ENCODE data around the gene TAC4. TPM values are rescaled to one million over a fixed set of nuclear protein-coding genes. Genes with fewer than 3 reads are reported as not detected.

Gene TAC4
- polyA plus RNA-seq, 1 donor (not counting 4 experiments of a cell fraction or from before 2014, with no cell fraction given): not detected

DNA sequence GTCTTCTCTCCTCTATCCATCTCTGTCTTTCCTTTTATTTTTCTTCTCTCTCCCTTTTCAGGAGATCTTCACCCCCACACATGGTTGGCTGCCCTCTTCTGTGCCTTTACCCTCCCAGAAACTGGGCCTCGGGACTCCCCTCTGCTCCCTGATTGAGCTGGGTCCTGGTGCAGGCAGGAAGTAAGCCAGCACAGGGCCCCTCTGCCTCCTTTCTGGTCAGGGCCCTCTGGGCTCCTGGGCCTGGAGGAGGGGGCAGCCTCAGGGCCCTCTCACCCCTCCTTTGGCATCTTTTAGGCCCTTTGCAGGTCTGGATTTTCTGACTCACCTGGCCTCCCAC lies 21.1 kb upstream of the TAC4 start:
- Histone ChIP-seq H3K4me2 (ENCODE audit: control insufficient read depth, extremely low read depth, insufficient read depth, low read depth, low read length) (no peak overlapping the region), H3K9ac (ENCODE audit: control insufficient read depth, extremely low read depth, insufficient read depth, low read length) (no peak overlapping the region), H3K9me3 (ENCODE audit: control insufficient read depth, low read depth, low read length) (no peaks in the 10 kb centered on the region), H3K79me2 (ENCODE audit: control insufficient read depth, insufficient read depth, low read length) (no peaks in the 10 kb centered on the region), H2AFZ (ENCODE audit: control insufficient read depth, low read length) (no peak overlapping the region), H3K27ac (ENCODE audit: control insufficient read depth, insufficient read depth, low read length) (no peak overlapping the region), H3K4me3 (ENCODE audit: control insufficient read depth in 2 of 3, extremely low read depth in 1 of 3, insufficient read depth in 2 of 3, low read depth in 1 of 3, low read length in 3 of 3) (no peak overlapping the region), H3K27me3 (ENCODE audit: control insufficient read depth, extremely low read depth, insufficient read depth, low read length) (peaks cover 35% of the 10 kb centered on the region), H3K4me1 (ENCODE audit: control insufficient read depth, extremely low read depth, insufficient read depth, low read length) (peaks cover 8% of the 10 kb centered on the region), H3K9me1 (ENCODE audit: control insufficient read depth, extremely low read depth, insufficient read depth, low read length) (peaks cover 4% of the 10 kb centered on the region), H3K36me3 (ENCODE audit: control insufficient read depth in 2 of 2, extremely low read depth in 1 of 2, insufficient read depth in 2 of 2, low read length in 2 of 2) (no peaks in the 10 kb centered on the region), H4K20me1 (ENCODE audit: control insufficient read depth, extremely low read depth, insufficient read depth, low read length) (no peaks in the 10 kb centered on the region)
- TF ChIP-seq, protein P1, sequence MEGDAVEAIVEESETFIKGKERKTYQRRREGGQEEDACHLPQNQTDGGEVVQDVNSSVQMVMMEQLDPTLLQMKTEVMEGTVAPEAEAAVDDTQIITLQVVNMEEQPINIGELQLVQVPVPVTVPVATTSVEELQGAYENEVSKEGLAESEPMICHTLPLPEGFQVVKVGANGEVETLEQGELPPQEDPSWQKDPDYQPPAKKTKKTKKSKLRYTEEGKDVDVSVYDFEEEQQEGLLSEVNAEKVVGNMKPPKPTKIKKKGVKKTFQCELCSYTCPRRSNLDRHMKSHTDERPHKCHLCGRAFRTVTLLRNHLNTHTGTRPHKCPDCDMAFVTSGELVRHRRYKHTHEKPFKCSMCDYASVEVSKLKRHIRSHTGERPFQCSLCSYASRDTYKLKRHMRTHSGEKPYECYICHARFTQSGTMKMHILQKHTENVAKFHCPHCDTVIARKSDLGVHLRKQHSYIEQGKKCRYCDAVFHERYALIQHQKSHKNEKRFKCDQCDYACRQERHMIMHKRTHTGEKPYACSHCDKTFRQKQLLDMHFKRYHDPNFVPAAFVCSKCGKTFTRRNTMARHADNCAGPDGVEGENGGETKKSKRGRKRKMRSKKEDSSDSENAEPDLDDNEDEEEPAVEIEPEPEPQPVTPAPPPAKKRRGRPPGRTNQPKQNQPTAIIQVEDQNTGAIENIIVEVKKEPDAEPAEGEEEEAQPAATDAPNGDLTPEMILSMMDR (optimal IDR thresholded peaks at IDR 0.05 in 1 of 3, IDR thresholded peaks at IDR 0.05 in 1 of 3, conservative IDR thresholded peaks at IDR 0.05 in 1 of 3; ENCODE audit: extremely low read depth in 1 of 3, insufficient read depth in 2 of 3, low read length in 3 of 3): no peak
- TF ChIP-seq EZH2 (IDR thresholded peaks at IDR 0.05; ENCODE audit: low read length): no peak
- no peak for FAIRE-seq
- dilution Hi-C loops (cut with MboI; ENCODE audit: extremely low pct_ligation_motif_present, low sequenced_read_pairs): no loop called here
- no peak for DNase-seq (ENCODE audit: low read depth, low spot score)

DNA sequence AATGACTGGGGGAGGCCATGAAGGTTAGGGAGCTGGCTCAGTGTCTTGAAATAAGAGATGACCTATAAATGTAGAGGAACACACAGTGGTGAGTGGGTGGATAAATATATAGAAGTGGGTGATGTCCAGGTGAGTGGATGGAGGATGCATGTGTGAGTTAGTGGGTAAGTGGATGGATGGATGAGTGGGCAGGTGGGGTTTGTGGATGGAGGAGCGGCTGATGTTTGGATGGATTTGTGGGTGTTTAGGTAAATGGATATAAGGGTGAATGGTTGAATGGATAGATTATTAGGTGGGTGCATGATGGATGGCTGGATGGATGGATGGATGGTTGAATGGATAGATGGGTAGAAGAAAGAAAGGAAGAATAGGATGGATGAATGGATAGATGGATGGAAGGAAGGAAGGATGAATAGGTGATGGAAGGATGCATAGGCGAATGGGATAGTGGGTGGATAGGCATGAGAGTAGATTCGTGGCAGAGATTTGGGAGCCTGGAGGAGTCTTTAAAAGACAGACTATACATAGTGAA lies 19.1 kb upstream of the TAC4 start:
- Histone ChIP-seq H3K79me2 (ENCODE audit: control insufficient read depth, insufficient read depth, low read length) (no peaks in the 10 kb centered on the region), H3K4me1 (ENCODE audit: control insufficient read depth, extremely low read depth, insufficient read depth, low read length) (peaks cover 8% of the 10 kb centered on the region), H2AFZ (ENCODE audit: control insufficient read depth, low read length) (no peak overlapping the region), H3K4me3 (ENCODE audit: control insufficient read depth in 2 of 3, extremely low read depth in 1 of 3, insufficient read depth in 2 of 3, low read depth in 1 of 3, low read length in 3 of 3) (no peak overlapping the region), H3K27ac (ENCODE audit: control insufficient read depth, insufficient read depth, low read length) (no peak overlapping the region), H3K27me3 (ENCODE audit: control insufficient read depth, extremely low read depth, insufficient read depth, low read length) (peaks cover 30% of the 10 kb centered on the region), H4K20me1 (ENCODE audit: control insufficient read depth, extremely low read depth, insufficient read depth, low read length) (no peaks in the 10 kb centered on the region), H3K9ac (ENCODE audit: control insufficient read depth, extremely low read depth, insufficient read depth, low read length) (no peak overlapping the region), H3K9me1 (ENCODE audit: control insufficient read depth, extremely low read depth, insufficient read depth, low read length) (peaks cover 2% of the 10 kb centered on the region), H3K4me2 (ENCODE audit: control insufficient read depth, extremely low read depth, insufficient read depth, low read depth, low read length) (no peak overlapping the region), H3K9me3 (ENCODE audit: control insufficient read depth, low read depth, low read length) (no peaks in the 10 kb centered on the region), H3K36me3 (ENCODE audit: control insufficient read depth in 2 of 2, extremely low read depth in 1 of 2, insufficient read depth in 2 of 2, low read length in 2 of 2) (no peaks in the 10 kb centered on the region)
- FAIRE-seq (no peak), DNase-seq (ENCODE audit: low read depth, low spot score) (no peak)
- TF ChIP-seq EZH2 (IDR thresholded peaks at IDR 0.05; ENCODE audit: low read length): no peak
- TF ChIP-seq, protein P1 (optimal IDR thresholded peaks at IDR 0.05 in 1 of 3, IDR thresholded peaks at IDR 0.05 in 1 of 3, conservative IDR thresholded peaks at IDR 0.05 in 1 of 3; ENCODE audit: extremely low read depth in 1 of 3, insufficient read depth in 2 of 3, low read length in 3 of 3): no peak
- dilution Hi-C loops (cut with MboI; ENCODE audit: extremely low pct_ligation_motif_present, low sequenced_read_pairs): no loop called here
